ENCODE data around the gene CLTRN.
"Not testable (repeated sequence)": the region's sequence is repeated elsewhere in the genome, so short reads cannot be mapped to it uniquely, and the experiment has no call there.

CLTRN gene

DNA sequence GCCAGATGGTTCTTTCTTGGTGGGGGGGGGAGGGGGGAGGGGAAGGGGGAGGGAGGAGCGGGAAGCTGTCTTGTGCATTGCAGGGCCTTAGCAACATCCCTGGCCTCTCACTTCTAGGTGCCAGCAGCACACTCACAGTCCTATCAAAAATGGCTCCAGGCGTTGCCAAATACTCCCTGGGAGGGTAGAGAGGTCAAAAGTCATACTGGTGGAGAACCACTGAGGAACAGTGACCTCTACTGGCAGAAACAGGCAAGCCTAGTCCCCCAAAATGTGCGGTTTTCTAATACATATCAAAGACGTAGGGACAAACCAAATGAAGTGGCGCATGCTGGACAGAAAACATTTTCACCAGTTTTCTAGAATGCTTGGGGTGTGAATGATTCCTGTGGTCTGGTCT is 17.1 kb downstream of the CLTRN start:
- DNase-seq (ENCODE audit: low spot score): not testable (repeated sequence)

DNA sequence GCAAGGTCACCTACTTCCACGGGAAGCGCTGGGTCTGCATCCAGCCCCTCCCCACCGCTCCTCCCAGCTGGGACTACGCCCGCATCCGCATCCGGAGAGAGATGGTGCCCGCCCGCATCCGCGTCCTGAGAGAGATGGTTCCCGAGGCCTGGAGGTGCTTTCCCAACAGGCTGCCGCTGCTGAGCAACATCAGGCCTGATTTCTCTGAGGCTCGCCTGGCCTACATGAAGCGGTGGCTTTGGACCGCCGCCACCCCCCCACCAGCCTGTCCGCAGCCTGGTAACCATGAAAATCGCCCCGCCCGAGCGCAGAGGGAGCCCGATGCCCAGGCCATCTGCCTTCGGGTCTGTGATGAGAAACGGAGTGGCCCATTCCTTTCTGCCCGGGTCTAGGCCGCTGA is 18.1 kb downstream of the CLTRN start:
- no peak for DNase-seq (ENCODE audit: low spot score)

DNA sequence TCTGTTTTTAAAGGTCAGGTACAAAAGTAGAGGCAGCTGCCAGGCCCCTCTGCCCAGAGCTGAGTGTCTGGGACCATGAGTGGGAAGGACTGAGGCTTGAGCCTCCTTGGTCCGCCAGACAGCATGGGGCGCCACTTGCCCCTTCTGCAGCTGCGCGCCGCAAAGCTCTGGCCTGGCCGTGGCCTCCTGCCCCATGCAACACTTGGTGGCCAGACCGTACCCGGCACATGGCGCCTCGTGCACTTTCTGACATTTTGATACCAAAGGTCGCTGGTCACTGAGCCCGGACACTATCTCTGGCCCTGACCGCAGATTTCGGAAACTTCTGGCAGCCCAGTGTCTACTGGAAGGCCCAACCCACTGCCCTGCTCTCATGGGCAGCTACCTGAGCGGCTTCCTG is 18.6 kb downstream of the CLTRN start:
- no peak for DNase-seq (ENCODE audit: low spot score)

DNA sequence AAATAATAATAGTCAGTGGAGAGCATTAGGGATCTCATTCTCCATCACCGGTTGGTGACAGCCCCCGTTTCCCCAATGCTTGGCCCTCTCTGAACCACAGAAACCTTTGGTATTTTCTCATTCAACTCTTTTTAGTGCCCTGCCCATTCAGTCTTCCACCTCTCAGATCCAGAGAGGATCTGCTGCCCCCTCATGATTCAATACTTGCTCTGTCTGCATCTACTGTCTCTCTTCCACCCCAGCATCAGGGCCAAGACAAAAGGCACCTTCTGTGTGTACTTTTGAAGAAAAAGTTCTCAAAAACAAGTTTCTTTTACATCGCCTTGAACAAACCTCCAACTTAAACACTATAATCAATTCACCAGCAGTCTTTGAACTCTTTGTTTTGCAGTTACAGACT is 19.3 kb downstream of the CLTRN start:
- DNase-seq (ENCODE audit: low spot score): no peak

DNA sequence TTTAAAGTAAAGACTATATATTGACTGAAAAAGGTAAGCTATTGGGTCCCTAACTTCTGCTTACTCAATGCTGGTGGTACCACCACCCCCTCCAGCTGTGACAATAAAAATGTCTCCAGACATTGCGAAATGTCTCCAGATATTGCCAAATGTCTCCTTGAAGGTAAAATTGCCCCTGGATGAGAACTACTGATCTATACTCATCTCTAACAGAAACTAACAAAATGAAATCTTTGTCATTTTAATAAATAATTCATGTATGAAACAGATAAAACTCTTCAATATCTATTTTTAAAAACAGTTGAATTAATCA is 20.1 kb downstream of the CLTRN start:
- DNase-seq (ENCODE audit: low spot score): no peak

DNA sequence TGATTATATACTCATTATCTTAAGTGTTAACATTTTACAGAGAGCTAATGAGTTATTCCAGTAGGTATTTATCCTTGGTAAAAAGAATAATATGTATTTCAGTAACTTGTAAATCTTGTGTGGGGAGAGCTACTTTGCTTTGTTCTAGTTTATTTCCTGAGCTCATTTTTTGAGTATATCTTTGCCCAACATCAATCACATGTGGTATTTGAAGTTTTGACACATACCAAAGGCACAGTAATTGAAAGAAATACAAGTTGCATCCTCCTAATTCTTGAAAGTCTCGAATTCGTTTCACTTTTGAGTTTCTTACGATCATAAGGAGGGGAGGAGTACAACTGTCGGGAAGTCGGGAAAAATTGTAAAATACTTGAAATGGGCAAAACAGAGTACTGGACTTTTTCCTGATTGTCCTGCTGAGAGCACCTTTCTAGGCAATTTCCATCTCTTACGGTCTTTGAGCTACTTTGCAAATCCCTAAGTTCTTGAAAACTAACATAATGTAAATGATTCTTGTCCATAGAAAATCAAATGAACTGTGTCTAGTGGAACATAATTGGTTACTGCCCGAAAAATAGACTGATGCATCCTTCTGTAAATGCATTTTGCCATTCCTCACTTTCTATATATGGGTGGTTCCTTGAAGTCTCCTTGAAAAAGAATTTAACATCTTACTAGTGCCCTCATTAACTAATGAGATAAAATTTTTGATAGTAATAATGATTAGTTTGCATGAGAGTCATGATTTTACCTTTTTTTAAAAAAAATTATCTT is 20.6 kb downstream of the CLTRN start:
- no peak for DNase-seq (ENCODE audit: low spot score)

DNA sequence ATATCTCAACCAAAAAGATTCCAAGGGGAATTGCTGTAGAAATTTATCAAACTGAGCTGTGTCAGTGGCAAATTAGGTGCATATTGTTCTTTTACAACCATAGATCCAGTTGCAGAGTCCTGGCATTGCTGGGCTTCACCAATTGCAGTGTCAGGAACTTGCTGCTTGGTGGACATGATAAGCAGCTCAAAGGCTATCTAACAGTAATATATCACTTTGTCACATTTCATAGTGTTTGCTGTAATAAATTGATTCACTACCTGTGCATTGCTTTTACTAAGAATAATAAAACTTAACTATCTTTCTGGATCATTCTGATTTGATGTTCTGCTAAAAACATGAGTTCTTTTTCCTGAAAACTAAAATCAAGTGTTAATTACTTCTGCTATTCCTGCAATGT is 33.0 kb downstream of the CLTRN start:
- no peak for DNase-seq (ENCODE audit: low spot score)

DNA sequence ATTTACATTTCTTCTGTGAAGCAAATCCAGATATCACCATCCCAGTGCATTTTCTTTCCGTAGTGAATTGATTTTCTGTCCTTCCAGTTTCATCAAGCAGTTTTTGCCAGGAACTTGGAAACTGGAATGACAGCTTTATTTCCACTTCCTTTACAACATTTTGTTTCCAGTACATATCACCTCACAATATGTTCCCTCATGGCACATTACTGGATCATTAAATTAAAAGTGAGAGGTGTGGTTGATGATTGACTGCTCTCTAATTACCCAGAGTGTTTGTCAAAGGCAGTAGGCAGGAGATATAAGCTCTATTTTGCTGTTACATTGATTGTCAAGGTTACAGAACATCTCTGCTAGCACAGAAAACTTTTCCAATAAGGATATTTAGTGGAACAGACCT is 41.6 kb downstream of the CLTRN start:
- DNase-seq (ENCODE audit: low spot score): no peak

DNA sequence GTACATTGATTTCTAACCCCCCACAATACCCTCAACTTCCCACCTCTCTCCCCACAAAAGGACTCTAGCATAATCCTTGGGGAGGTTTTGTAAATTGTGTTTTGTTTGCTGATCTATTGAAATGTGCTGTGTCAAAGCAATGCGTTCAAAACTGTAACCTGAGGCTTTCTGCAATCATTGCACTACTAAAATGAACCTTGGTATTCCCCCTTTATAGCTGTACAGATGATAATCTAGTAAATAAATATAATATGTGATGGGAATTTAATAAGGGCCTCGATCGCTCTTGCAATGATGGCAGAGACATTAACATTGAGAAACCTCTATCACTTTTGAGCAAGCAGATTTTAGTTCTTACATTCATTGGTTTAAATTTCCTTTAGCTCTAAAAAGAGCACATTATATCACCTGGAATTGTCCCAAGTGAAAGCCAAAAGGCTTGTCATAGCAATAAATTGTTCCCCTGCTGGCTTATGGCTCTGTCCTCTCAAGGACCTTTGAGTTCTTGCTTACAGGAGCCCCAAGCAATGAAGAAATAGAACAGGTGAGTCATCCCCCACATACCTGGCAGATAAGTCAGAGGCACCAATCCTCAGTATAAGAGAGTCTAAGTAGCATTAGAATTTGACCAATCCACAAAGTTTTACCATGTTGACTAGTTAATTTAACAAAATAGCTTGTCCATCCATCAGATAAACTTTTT is 45.4 kb downstream of the CLTRN start:
- no peak for DNase-seq (ENCODE audit: low spot score)

DNA sequence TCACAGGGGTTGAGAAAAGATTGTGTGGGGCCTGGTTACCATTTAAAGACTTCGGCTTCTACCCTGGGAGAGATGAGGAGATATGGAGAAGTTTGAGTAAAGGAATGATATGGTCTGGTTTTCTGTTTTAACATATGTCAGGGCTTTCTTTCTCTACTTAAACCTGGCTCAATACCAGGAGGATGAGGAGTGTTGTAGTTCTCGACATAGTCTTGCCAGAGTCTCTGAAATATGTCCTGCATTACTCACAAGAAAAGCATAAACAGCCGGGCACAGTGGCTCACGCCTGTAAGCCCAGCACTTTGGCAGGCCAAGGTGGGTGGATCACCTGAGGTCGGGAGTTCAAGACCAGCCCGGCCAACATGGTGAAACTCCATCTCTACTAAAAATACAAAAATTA is 47.5 kb downstream of the CLTRN start:
- DNase-seq (ENCODE audit: low spot score): no peak

DNA sequence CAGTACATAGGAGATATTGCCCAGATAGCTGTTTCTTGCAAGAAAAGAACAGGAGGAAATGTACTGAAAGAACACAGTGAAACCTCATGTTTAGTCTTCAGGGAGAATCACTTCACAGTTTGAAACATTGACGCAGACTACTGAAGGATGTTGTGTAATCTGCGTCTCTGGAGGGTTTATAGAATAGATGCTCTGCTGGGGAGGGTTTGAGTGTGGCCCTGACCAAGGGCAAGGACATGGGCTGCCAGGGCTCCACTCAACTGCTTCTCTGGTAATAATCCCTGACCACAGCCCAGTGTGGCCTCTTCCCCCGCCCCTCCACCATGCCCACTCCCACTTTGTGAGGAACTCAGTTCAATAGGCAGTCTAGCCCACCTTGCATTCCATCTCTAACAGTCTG is 48.1 kb downstream of the CLTRN start:
- no peak for DNase-seq (ENCODE audit: low spot score)

DNA sequence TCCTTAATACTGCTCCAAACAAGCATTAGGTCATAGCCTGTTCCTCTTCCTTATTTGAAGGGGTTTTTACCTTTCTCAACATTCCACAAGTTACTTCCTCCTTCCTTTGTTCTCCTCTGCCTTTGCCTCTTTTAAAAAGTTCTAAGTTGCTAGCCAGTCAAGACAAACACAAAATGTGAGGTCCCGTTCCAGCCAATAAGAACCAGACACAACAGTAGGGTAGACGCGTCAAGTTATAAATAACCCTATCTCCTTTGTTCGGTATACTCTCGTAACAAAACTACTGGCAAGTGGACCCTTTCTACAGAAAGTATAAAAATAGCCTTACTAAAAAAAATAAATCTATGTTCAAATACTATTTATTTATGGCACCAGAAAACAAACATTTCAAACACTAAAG is 57.5 kb downstream of the CLTRN start:
- DNase-seq (ENCODE audit: low spot score): no peak

DNA sequence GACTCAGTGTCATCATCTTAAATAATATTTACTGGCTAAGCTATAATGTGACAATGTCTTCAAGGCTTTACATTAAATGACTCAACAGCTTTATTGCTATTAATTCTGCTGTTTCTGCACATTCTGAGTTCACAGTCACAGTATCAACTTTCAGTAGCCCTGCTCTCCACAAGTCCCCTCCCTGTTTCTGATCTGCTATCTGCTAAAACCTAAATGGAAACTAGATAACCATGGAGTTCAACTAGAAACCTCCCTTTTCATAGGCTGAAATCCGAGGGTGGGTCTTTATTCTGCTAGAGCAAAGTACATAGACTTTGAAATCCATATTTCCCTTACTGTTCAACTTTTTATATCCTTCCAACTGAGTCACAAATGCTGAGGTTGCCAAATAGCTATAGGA is 58.5 kb downstream of the CLTRN start:
- DNase-seq (ENCODE audit: low spot score): no peak

DNA sequence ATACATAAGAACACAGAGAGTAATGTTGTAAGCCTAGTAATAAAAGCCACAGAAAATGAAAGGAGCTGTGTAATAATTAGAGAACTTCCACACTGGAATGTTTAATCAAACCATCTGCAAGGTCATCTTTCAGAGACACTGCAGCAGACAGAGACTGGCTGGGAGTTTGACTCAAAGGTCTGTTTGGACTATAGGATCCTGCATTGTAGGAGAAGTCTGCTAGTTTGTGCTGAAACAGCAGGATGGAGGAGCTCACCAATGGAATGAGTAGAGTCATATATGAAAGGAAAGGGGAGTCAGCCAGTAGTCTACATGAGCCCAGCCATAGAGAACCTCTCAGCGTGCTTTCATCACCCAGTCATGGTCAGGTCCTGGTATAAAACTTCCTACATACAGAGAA is 59.4 kb downstream of the CLTRN start:
- DNase-seq (ENCODE audit: low spot score): no peak

DNA sequence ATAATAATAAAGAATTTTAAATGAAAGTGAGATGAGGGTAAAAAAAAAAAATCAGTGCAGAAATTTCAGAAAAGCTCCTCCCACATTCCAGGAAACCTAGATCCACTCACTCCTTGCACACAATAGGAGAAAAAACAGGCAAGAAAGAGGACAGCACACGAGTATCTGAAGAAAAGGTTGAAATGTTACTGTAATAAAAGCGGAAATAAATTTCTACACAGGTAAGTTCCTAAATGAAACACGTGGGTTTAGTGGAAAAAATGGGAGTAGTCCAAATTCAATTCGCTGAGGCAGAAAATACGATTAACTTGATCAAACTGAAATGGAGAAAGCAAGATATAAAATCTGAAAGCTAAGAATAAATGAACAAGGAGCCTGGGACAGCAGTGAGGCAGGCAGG is 61.8 kb downstream of the CLTRN start:
- DNase-seq (ENCODE audit: low spot score): no peak

DNA sequence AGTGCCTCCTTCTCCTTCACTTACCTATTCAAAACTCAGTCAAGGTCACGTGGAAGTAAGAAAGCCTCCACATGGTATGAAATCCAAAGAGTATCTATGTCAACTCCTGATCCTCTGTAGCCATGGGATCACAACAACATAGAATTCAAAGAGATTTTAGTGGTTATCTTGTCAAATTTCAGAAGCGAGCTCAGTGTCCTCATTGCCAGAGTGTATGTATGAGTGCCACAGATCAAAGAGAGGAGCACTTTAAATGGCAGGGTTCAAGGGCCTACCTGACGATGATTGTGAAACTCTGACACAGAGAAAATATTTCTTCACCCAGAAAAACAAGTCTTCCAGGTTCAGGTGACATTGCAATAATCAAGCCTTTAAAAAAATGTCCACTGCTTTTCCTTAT is 62.7 kb downstream of the CLTRN start:
- no peak for DNase-seq (ENCODE audit: low spot score)

DNA sequence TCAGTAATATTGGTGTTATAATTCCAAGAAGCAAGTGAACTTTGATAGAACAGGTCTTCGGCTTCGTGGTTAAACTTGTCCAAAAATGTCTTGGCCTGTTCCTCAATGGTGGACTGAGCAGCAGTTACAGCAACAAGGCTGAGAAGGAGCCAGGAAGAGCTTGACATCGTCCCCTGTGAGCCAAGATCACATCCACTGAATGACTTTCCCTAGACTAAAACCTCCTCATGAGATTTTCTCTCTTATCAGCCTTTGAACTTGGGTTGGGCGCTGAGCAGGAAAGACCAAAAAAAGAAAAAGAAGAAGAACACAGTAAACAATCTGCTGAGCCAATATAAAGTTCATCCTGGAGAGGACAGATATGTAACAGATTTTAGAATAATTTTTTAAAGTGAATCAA is 63.9 kb downstream of the CLTRN start, which contains the start of gene ACE2:
Gene ACE2 (minus strand): TSS at position 216 of the 400 bp plus-strand sequence. CDS start 49 bp downstream, at position 167.
- DNase-seq (ENCODE audit: low spot score): no peak

DNA sequence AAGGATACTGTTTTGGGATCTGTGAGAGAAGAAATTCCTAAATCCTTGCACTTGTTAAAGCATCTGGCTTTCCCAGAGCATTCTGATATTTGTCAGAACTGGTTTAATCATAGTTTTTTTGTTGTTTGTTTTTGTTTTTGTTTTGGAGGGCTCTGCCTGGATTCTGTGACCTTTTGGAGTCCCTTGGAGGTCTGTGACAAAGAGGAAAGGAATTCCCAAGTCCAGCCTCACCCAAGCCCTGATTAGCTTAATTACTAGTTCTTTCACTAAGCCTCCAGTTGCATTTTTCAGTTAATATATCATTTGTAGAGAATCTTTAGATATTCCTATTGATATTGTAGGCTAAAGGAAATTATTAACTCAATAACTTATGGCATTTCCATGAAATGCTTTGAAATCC is 64.6 kb downstream of the CLTRN start:
- no peak for DNase-seq (ENCODE audit: low spot score)

DNA sequence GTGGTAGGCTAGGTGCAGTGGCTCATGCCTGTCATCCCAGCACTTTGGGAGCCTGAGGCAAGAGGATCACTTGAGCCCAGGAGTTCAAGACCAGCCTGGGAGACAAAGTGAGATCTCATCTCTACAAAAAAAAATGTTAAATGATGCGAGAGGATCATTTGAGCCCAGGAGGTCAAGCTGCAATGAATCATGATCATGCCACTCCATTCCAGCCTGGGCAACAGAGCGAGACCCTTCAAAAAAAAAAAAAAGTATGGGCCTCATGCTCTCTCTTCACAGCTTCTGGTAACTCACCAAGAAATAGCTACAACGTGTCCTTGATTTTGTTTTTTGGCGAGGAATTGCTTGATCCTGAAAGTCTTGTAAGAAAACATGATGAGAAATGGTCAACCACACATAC is 65.1 kb downstream of the CLTRN start:
- no peak for DNase-seq (ENCODE audit: low spot score)

DNA sequence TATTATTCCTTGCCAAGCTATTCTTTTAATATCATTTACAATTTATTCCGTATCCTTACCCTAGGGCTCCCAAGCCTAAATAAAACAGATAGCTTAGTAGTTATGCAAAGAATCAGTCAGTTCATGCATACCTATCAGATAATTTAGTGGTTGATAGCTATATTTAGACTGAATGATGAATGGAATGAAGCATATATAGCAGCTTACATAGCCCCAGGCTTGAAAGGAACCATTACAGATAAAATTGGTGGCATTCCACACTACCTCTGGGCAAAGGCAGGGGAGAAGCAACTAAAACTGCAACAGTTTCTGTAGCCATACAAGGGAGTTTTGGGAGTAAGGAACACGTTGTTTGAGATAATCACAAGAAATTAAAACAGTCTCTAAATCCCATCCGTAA is 66.6 kb downstream of the CLTRN start:
- no peak for DNase-seq (ENCODE audit: low spot score)

DNA sequence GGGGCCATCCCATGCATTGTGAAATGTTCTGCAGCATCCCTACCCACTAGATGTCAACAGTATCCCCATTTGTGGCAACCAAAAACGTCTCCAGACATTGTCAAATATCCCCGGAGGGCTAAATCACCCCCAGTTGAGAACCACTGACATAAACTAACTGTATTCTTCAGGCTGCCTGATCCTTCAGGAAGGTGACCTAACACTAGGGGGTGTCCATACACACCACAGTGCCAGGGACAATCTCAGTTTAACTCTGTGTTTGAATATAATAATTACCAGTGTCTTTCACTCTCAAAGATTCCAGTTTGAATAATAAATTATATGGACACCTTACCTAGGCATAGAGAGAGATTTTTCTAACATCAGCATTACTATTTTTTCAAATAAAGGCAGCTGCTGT is 70.2 kb downstream of the CLTRN start:
- no peak for DNase-seq (ENCODE audit: low spot score)

DNA sequence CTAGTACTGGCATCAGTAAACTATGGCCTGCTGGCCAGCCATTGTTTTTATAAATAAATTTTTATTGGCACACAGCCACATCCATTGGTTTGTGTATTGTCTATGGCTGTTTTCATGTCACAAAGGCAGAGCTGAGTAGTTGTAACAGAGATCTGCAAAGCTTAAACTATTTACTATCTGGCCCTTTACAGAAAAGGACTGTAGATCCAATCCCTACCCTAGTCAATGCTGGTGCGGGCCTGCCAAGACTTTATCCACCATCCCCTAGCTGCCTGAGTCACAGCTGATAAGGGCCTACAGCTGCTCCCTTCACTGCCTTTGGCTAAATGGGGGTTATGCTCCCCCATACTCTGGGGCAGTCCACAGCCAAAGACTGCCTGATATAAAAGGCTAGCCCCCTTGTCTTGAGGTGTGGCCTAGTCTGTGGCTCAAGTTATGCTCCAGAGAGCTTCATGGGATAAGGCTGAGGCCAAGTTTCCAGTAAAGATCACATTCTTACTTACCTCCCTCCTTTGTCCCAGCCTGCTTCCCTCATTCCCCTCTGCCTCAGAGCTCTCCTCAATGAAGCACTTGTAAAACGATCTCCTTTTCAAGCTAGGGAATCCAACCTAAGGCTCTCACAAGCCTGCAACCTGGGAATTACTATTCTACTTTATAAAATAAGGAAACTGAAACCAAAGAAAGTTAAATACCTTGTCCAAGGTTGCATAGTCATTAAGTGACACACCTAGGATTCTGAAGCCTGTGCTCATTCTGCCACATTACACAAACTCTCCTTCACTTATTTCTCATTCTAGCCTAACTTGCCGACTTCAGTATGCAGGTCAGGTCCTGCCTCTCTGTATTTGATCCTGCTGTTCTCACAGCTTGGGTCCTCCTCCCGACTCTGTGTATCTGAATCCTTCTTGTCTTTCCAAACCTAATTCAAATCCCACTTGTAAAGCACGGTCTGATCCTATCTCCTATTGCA is 84.5 kb downstream of the CLTRN start:
- no peak for DNase-seq (ENCODE audit: low spot score)
